KOPT-K1 (cell line): ENCODE results near the gene HOXB8.

Source experiments
- H3K27ac ChIP-seq: fragments of 200-600 bp; sonication (generic); 2 replicates; pipeline ENCODE4 v1.5.1; 2016; ENCODE audit warnings: antibody characterized with exemption, mild to moderate bottlenecking, low read depth, low read length; ENCODE audit not compliant: poor library complexity, severe bottlenecking
- H3K36me3 ChIP-seq: fragments of 200-600 bp; sonication (generic); 2 replicates; pipeline ENCODE4 v1.5.1; 2017; ENCODE audit warnings: antibody characterized with exemption, mild to moderate bottlenecking, low read length, moderate library complexity; ENCODE audit not compliant: insufficient read depth
- H3K9me3 ChIP-seq: fragments of 200-600 bp; sonication (generic); 2 replicates; pipeline ENCODE4 v1.5.1; 2017; ENCODE audit warnings: antibody characterized with exemption, low read length, mild to moderate bottlenecking; ENCODE audit not compliant: insufficient read depth, poor library complexity, severe bottlenecking

Gene HOXB8

DNA sequence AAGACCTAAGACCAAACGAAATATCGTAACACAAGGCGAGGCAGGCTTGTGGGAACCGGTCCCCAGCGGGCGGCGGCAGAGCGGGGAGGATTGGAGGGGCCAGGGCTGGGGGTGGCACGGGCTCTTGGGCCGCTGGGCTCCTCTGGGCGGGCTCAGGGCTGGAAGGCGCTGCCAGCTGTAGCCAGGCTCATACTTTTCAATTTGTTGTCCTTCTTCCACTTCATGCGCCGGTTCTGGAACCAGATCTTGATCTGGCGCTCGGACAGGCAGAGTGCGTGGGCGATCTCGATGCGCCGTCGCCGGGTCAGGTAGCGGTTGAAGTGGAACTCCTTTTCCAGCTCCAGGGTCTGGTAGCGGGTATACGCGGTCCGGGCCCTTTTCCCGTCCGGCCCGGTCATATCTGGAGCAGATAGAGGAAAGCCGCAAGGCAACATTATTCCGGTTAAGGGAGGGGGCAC, 23.0 kb downstream of the HOXB8 start:
- Histone ChIP-seq H3K9me3 (no peaks in the 10 kb centered on the region), H3K36me3 (no peaks in the 10 kb centered on the region), H3K27ac (no peak overlapping the region)

DNA sequence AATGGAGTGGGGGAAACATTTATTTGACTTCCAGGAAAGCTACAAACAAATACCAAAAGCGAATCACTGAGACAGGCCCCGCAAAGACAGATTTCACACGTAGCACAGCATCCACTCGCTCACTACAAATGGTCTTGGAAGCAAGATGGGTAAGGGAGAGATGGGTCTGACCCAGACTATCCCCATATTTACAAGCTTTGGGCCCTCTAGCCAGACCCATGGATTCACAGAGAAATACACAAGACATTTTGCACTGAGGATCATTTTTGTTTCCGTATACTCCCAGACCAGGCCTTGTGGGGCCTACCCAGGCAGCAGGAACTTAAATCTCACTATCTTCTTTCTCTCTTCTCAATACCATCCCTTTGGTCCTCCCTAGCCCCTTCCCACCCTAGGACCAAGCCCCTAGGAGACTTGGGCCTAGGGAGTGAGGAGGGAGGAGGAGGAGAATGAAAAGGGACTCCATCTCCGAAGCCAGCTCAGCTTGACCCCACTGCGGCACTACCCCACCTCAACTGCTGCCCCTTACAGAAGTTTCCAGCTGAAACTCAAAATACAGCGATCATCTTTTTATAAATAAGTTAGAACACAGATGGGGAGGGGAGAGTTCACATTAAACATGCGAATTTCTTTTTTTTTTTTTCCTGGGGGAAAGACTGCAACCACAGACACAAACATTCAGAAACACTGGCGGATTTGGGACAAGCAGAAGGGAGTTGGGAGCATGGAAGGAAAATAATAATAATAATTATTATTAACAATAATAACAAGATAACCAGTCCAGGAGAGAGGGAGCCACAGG, 23.6 kb downstream of the HOXB8 start:
- Histone ChIP-seq H3K9me3 (no peaks in the 10 kb centered on the region), H3K27ac (no peak overlapping the region), H3K36me3 (no peaks in the 10 kb centered on the region)

DNA sequence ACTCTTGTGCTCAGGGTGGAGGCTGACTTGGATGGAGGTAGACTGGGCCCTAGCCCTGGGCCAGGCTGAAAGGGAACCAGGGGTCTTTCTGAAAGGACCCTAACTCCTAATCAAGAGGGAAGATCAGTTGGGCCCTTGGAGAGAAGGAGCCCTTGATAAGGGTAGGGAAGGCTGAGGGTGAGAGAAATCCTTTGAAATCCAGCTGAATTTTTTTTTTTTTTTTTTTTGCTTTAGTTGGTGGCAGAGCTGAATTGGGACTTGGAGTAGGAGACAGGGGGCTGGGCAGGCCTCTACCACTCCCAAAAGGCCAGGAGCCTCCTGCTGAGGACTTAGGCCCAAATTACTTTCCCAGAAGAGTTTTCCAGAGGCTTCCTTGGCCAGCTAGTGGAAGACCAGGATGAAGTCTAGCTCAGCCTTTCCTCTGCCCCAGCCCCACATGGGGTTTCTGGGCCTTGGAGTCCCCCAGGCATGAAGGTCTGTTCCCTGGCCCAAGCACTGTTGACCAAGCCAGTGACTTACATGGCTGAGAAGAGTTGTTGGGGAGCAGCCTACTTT, 24.4 kb downstream of the HOXB8 start:
- H3K9me3 ChIP-seq = no peaks in the 10 kb centered on the region
- no peaks in the 10 kb centered on the region for H3K36me3 ChIP-seq
- no peak overlapping the region for H3K27ac ChIP-seq

DNA sequence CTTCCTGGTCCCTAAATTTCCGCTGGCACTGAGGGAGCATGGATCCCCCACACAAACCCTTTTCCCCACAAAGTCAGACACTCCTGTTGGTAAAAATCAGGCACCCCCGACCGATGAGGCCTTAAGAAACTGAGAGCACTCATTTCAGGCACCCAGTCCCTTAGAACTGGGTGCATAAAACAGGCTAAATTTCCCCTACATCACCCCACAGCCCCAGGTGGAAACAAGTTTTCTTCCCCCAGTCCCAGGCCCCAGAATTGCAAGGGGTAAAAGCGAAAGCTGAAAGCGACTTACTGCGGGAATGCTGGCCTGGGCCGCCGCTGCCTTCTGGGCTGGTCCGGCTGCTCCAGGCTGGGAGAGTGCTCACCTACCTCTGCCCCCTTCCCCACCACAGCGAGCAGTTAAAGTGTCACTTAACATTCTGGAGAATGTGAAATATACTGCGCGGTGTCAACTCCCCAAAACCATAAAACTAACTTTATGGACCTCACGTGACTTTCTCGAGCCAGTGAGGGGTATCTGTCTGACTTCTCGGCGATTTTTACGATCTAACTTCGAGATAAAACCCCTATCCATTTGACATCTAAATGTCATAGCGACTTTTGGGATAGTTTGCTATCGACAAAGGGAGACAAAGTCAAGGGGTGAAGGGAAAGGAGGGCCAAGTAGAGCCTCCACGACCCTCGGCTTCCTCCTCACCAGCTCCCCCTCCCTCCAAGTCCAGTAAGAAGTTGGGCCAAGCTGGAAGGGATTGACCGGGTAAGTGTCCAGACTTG, 25.1 kb downstream of the HOXB8 start, which contains the start of gene HOXB3:
HOXB3 (minus strand) TSS at position 411 of the 776 bp plus-strand sequence. CDS start 37,767 bp downstream, outside the sequence.
- Histone ChIP-seq H3K27ac (no peak within 1 kb of the TSS), H3K36me3 (no peaks in the 10 kb centered on the region), H3K9me3 (no peaks in the 10 kb centered on the region)

DNA sequence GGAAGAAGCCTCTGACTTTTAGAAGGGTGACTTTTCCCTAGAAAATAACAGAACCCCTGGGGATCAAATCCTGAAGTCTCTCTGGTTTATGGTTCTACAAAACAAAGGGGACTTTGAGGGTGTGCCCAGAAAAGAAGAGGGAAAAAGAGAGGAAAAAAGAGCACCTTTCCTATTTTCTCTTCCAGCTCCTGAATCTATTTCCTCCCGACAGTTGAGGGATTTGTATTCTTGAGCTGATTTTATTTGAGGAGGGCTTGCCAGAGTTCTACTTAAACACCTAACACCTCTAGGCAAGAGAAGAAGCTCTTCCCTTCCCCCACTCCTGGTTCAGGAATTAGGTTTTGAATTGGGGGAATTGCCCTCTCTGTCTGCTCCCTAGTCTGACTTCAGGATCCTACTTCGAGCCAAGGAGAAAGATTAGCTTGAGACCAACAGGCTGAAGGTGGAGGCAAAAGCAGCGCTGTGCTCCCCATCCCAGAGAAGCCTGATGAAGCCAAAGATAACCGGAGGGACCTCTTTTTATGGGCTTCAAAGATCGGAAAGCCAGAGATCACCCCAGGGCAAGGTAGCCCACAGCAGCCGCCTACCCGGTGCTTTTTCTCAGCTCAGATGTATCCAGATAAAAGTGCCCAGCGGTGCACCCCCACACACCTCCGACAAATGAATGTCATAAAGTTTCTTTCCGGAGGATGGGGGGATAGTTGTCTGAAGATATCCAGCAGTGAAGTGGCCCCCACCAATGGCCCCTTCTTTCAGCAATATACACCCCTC, 25.8 kb downstream of the HOXB8 start:
- H3K36me3 ChIP-seq = no peaks in the 10 kb centered on the region
- H3K27ac ChIP-seq = no peak overlapping the region
- no peaks in the 10 kb centered on the region for H3K9me3 ChIP-seq

DNA sequence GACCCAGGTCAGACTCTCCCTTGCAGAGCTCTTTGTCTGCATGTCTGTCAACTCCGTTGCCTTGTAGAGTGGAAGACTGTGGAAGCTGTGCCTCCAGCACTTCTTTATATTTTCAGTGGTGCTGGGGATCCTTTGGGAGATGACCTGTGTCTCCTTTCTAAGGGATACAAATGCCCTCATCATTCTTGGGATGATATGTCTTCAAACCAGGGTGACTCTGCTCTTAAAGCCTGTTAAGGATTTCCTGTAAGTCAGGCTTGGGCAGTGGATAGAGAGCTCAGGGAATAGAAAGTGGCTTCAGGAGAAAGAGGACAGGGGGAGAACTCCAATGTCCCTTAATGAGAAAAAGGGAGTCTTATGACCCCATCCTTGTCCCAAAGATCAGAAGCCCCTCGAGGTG, 26.6 kb downstream of the HOXB8 start:
- H3K9me3 ChIP-seq = no peaks in the 10 kb centered on the region
- no peak overlapping the region for H3K27ac ChIP-seq

DNA sequence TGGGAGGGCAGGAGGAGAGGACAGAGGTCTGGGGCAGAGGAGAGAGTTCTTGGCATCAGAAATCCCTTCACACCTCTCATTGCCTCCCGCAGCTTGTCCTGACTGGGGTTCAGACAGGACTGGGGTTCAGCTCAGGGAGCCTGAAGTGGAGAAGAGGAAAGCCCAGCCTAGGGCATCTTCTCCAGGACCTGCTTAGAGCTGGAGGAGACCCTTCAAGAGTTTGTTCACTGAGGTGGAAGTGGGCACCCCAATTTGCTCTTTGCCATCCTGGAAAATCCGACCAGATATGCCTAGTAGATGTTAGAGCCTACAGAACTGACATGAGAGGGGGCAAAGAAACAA, 27.0 kb downstream of the HOXB8 start:
- H3K9me3 ChIP-seq = no peaks in the 10 kb centered on the region
- no peak overlapping the region for H3K27ac ChIP-seq
- H3K36me3 ChIP-seq = no peaks in the 10 kb centered on the region

More for the DNA sequence above, 26.6 kb downstream of the HOXB8 start:
- H3K36me3 ChIP-seq = no peaks in the 10 kb centered on the region

DNA sequence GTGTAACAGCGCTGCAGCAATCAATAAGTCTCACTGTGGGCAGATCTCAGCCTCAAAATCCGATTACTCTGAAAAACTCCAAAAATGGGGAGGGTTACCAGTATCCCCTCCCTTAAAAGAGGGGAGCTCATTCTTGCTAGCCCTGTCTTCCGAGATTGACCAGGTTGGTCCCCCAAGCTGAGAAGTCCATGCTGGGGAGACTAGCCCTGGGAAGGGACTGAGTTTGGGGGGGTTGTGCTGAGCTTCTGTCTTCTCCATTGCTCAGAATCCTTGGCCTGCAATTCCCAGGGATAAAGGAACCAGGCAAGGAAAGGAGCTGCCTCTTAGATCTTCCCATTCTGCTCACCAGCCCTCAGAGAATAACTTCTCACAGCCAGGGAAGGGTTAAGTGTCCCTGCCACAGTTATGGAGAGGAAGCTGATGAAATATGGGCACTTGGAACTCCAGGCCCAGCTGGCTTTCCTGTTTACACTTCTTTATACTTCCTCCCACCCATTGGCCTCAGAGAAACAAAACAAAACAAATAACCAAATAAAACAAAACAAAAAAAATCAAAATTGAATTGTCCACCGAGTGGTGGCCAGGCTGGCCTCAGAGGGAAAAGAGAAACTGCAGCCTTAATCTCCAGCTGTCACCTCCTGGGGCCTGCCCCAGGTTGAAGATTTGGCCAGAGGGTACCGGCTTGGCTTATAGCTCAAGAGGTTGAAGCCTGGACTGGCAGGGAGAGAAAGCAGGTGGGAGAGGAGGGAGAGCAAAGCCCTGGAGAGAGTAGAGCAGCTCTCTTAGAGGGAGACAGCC, 27.6 kb downstream of the HOXB8 start:
- no peaks in the 10 kb centered on the region for H3K36me3 ChIP-seq
- no peaks in the 10 kb centered on the region for H3K9me3 ChIP-seq
- H3K27ac ChIP-seq = no peak overlapping the region

DNA sequence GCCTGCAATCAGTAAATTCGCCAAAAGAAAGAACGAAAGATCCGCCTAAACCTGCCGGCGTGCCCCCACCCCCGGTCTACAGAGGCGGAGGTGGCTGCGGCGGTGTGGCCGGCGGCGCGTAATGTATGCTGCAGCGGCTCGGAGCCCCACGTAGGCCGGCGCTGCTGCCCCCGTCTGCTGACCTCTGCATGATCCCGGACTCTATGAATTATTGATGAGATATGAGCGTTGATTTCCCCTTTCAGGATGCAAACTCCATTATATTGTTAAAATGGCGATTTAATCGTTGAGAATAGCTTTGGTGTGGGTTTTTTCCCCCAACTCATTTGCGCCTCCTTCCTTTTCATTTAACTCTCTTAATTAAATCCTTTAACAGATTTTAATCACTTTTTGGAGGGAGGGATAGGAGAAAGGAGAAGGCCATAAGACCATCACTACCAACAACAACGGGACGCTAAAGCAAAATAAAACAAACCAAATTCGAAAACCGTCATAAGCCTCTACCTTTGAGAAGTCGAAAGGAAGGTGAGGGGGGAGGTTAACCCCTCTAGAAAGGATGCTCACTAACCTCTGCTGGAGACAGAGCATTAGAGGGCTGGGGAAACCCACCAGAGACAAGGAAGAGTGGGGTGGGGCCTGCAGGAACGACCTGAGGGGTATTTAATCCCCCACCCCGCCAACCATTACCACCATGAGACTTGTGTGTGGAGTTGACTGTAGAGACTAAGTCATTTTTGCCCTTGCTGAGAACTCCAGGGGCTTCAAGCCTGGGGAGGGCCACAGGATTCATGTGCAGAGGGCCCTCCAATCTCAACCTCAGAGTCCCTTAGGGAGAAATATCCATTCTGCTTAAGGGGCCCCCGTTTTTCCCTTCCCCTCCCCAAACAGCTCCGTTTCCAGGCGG, 28.5 kb downstream of the HOXB8 start:
- Histone ChIP-seq H3K27ac (no peak overlapping the region), H3K36me3 (no peaks in the 10 kb centered on the region), H3K9me3 (no peaks in the 10 kb centered on the region)

DNA sequence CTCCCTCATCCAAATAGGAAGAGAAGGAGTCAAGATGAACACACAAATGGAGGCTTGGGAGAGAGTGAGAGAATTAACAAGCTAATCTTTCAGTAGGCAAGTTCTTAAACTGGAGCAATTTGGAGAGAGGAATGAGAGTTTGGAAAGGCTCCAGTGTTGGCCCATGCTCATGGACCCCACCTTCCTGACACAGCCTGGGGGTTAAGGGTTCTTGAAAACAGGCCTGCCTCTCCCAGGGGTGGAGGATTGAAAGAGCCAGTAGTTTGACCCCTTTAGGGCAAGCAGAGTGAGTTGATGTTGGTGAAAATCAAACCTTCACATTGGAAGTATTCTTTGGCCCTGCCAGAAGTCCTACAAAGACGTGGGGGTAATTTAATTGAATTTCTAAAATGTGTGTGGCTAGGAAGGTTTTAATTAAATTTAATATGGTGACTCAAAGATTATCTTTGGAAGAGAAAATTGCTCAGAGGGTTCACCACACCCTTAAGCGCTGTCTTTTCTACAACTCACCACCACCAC, 30.8 kb downstream of the HOXB8 start:
- no peak overlapping the region for H3K27ac ChIP-seq

DNA sequence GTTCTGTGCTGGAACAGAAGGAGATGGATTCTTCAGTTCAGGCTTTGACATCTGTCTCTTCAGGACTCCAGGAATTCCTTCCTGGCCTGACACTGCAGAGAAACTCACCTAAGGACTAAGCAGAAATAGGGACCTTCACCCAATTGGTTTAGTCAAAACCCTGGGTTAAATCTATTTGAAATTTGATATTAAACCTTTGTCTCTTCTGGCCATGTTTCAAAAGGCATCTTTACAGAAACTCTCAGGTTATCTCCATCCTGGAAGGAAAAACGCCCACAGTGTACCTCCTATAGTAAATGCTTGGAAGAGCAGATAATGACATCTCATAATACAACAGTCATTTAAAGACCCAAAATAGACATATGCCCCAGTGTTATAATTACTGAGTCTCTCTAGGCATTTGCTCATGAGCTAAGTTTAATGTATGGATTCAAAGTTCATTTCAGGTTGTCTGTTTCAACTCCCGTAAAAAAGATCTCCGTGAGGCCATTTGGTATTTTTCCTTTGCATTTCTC, 31.3 kb downstream of the HOXB8 start:
- H3K27ac ChIP-seq = no peak overlapping the region
- H3K9me3 ChIP-seq = no peaks in the 10 kb centered on the region
- H3K36me3 ChIP-seq = no peaks in the 10 kb centered on the region

More for the DNA sequence above, 30.8 kb downstream of the HOXB8 start:
- Histone ChIP-seq H3K9me3 (no peaks in the 10 kb centered on the region), H3K36me3 (no peaks in the 10 kb centered on the region)

DNA sequence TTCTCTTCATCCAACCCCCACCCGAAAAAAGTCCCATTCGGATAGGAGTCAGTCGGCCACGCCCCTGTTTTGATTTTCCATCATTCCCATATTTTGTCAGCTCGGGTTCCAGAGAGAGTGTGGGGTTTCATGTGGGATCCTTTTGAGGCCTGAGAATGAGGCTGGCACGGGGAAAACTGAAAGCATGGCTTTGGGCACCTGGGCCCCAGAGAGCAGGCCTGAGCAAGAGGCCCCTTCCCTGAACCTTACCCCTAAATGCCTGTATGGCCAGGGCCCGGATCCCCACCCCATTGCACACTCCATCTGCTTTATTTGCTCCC, 32.4 kb downstream of the HOXB8 start:
- H3K9me3 ChIP-seq = no peaks in the 10 kb centered on the region
- no peak overlapping the region for H3K27ac ChIP-seq
- no peaks in the 10 kb centered on the region for H3K36me3 ChIP-seq
